Tibial artery (tissue), 4 donors: ENCODE measurements around the gene TMX1.
A peak's percentile ranks its signal among the peaks of the same experiment; 100 is the strongest.

Experiments
- DNase-seq, 2 donors: peaks; one replicate each; pipeline ENCODE4 v3.0.0-alpha.2; 2019
- H3K27ac ChIP-seq, 2 donors: fragments of 200-600 bp; sonication (generic) in 1 of 2; 1 replicate in 1 of 2; 2 replicates in 1 of 2; pipeline ENCODE4 v1.5.1; 2018 to 2019; ENCODE audit warnings: mild to moderate bottlenecking in 1 of 2
- H3K27me3 ChIP-seq, 2 donors: fragments of 200-600 bp; sonication (generic) in 1 of 2; one replicate each; pipeline versions ENCODE4 v1.5.1 to v1.6.0; 2016 to 2019
- H3K36me3 ChIP-seq, 3 donors: fragments of 200-600 bp; sonication (generic) in 2 of 3; one replicate each; pipeline ENCODE4 v1.5.1; 2016 to 2019; ENCODE audit warnings: mild to moderate bottlenecking in 2 of 3
- H3K4me1 ChIP-seq, 4 donors: fragments of 200-600 bp; sonication (generic) in 2 of 4; 1 replicate in 3 of 4; 2 replicates in 1 of 4; pipeline ENCODE4 v1.5.1; 2016 to 2019
- H3K4me3 ChIP-seq, 2 donors: fragments of 200-600 bp; sonication (generic) in 1 of 2; 1 replicate in 1 of 2; 2 replicates in 1 of 2; pipeline ENCODE4 v1.5.1; 2018 to 2019; ENCODE audit warnings: mild to moderate bottlenecking in 2 of 2
- H3K9me3 ChIP-seq, 3 donors: fragments of 200-600 bp; sonication (generic) in 1 of 3; one replicate each; pipeline ENCODE4 v1.5.1; 2016 to 2019
- intact Hi-C: fragments of 100-400 bp; cut with DNase I; formaldehyde crosslinking; loops from one replicate; pipeline ENCODE4 v1.15.0; 2023; ENCODE audit warnings: low total_unique reads
- TF ChIP-seq, protein P1 (sequence below), 2 experiments: fragments of 200-600 bp in 1 of 2; fragments of 450-650 bp in 1 of 2; IDR thresholded peaks; one replicate each; pipeline ENCODE4 v1.5.1; 2017 to 2019; ENCODE audit warnings: antibody characterized with exemption in 2 of 2, mild to moderate bottlenecking in 1 of 2, moderate library complexity in 1 of 2

The TMX1 gene

DNA sequence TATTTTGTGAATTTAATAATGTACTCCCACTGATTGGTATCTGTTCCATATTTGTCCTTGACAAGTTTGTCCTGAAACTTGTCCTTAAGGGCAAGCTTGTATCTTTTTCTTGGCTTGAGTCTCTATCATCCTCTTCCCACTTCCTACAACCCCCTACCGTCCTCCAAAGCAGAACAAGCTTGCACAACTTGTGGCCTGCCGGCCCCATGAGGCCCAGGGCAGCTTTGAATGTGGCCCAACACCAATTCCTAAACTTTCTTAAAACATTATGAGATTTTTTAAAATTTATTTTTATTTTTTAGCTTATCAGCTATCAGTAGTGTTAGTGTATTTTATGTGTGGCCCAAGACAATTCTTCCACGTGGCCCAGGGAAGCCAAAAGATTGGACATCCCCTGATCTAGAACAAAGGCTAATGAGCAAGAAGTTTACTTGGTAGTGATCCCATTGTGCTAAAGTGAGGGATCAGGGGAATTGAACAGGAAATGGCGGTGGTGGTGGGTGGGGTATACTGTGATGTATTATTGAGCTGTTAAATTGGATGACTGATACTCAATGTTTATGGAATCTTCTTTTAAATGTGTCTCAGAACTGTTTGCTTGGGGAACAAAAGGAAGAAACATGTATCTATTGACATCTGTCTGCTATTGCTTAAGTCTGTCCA lies 37.8 kb downstream of the TMX1 start:
- intact Hi-C loops = no loop called here
- H3K4me1 ChIP-seq = no peaks in the 10 kb centered on the region
- H3K36me3 ChIP-seq = no peaks in the 10 kb centered on the region
- no peaks in the 10 kb centered on the region for H3K27me3 ChIP-seq
- TF ChIP-seq, protein P1, sequence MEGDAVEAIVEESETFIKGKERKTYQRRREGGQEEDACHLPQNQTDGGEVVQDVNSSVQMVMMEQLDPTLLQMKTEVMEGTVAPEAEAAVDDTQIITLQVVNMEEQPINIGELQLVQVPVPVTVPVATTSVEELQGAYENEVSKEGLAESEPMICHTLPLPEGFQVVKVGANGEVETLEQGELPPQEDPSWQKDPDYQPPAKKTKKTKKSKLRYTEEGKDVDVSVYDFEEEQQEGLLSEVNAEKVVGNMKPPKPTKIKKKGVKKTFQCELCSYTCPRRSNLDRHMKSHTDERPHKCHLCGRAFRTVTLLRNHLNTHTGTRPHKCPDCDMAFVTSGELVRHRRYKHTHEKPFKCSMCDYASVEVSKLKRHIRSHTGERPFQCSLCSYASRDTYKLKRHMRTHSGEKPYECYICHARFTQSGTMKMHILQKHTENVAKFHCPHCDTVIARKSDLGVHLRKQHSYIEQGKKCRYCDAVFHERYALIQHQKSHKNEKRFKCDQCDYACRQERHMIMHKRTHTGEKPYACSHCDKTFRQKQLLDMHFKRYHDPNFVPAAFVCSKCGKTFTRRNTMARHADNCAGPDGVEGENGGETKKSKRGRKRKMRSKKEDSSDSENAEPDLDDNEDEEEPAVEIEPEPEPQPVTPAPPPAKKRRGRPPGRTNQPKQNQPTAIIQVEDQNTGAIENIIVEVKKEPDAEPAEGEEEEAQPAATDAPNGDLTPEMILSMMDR (IDR thresholded peaks at IDR 0.05) = no peak
- no peaks in the 10 kb centered on the region for H3K9me3 ChIP-seq
- H3K4me3 ChIP-seq = no peak overlapping the region
- no peak for DNase-seq
- no peak overlapping the region for H3K27ac ChIP-seq

DNA sequence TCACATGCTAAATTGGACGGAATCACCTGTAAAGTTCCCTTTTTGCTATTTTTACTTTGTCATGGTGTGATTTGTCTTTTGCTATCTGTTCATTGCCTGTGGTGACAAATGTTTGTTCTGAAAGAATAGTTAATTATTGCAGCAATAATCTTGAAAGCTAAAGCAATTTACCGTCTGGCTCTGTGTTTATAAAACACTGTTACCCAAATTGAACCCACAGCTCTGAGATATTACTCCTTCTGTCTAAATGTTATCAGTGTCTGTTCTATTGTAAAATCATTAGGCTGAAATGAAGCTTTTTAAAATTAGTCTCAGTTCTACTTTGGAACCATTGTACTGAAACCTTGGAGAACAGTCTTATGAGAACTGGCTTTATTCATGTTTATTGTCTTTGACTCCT lies 42.5 kb downstream of the TMX1 start:
- Histone ChIP-seq H3K4me3 (no peak overlapping the region), H3K36me3 (no peaks in the 10 kb centered on the region), H3K4me1 (no peaks in the 10 kb centered on the region), H3K9me3 (no peaks in the 10 kb centered on the region), H3K27ac (no peak overlapping the region), H3K27me3 (no peaks in the 10 kb centered on the region)
- TF ChIP-seq, protein P1 (IDR thresholded peaks at IDR 0.05) = no peak
- intact Hi-C loops = loop anchor here (2.0 to 10.0 kb wide), 2 partner anchors 372 to 496 kb away; partner anchors contain the start of gene FRMD6
- DNase-seq = no peak

DNA sequence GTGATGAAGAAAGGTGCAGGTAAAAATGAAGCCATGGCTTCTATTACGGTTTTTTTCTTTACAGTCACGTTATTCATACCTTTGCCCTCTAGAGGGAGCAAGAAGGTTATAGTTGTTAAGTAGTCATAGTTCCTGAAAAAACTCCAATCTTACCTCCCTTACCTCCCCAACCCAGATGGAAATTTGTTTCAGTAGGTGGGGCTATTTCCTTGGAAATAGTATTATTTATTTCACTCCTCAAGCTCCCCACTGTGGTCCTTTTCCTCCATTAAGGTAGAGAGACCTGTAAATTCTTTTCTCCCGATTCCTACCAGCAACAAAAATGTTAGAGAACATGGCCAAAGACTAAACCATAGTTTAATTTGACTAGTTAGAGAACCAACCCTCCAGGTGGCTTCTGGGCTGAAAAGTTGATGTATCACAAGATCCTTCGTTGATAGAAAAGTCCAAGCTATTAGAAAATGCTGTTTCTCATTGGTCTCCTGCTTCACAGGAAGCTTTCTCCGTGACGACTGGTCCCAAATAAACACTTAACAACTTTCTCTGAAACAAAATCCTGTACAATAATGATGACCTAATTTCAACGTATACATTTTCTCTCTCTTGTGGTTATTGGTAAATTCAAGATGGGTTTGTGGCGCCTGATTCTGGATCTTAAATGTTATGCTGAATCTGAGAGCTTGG lies 43.5 kb downstream of the TMX1 start:
- Histone ChIP-seq H3K4me3 (no peak overlapping the region), H3K9me3 (no peaks in the 10 kb centered on the region), H3K27ac (no peak overlapping the region), H3K4me1 (no peaks in the 10 kb centered on the region), H3K36me3 (no peaks in the 10 kb centered on the region), H3K27me3 (no peaks in the 10 kb centered on the region)
- intact Hi-C loops = loop anchor here (2.0 to 10.0 kb wide), 2 partner anchors 371 to 495 kb away; partner anchors contain the start of gene FRMD6
- TF ChIP-seq, protein P1 (IDR thresholded peaks at IDR 0.05) = peak; percentile 71 to 87
- DNase-seq = no peak

DNA sequence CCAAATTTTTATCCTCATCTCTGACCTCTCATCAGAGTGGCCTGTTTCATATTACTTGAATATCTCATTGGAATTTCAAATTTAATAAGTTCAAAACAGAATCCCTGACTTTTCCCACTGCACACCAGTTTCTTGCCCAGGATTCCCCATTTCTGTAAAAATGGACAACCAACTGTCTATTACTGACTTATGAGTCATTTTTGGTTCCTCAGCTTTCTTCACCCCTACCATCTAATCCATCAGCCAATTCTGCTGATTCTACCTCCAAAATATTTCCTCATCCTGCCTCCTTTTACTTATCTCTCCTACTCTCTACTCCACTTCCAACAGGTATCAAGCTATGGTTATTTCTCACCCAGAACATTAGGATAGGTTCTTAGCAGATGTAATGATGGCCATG lies 44.2 kb downstream of the TMX1 start:
- intact Hi-C loops = loop anchor here (10.0 kb wide), 1 partner anchor 371 kb away; the partner anchor contains the start of gene FRMD6
- no peaks in the 10 kb centered on the region for H3K9me3 ChIP-seq
- H3K4me1 ChIP-seq = no peaks in the 10 kb centered on the region
- no peak overlapping the region for H3K4me3 ChIP-seq
- H3K36me3 ChIP-seq = no peaks in the 10 kb centered on the region
- H3K27ac ChIP-seq = no peak overlapping the region
- TF ChIP-seq, protein P1 (IDR thresholded peaks at IDR 0.05) = no peak
- no peaks in the 10 kb centered on the region for H3K27me3 ChIP-seq
- DNase-seq = no peak

DNA sequence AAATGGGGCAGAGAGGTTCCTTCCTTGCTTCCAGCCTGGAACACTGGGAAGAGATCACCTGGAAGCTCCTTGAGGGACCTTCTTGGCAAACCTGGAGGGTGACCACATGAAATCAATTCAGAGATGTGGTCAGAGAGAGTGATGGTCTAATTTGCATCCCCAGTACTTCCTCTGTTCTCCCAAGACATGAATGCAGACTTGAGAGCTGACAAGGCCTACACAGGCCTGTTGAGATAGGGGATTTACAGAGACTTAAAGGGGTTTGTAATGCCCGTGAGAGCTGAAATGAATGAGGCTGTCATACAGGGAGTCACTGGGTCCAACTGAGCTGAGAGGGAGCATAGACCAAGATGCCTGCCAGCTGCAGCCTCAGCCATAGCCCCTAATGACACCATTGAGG lies 45.1 kb downstream of the TMX1 start:
- Histone ChIP-seq H3K27me3 (no peaks in the 10 kb centered on the region), H3K4me1 (no peaks in the 10 kb centered on the region), H3K4me3 (no peak overlapping the region), H3K27ac (no peak overlapping the region), H3K36me3 (no peaks in the 10 kb centered on the region), H3K9me3 (no peaks in the 10 kb centered on the region)
- intact Hi-C loops = loop anchor here (10.0 kb wide), 1 partner anchor 370 kb away; the partner anchor contains the start of gene FRMD6
- TF ChIP-seq, protein P1 (IDR thresholded peaks at IDR 0.05) = no peak
- no peak for DNase-seq
